ENCODE data around the gene DOLPP1.

The DOLPP1 gene

DNA sequence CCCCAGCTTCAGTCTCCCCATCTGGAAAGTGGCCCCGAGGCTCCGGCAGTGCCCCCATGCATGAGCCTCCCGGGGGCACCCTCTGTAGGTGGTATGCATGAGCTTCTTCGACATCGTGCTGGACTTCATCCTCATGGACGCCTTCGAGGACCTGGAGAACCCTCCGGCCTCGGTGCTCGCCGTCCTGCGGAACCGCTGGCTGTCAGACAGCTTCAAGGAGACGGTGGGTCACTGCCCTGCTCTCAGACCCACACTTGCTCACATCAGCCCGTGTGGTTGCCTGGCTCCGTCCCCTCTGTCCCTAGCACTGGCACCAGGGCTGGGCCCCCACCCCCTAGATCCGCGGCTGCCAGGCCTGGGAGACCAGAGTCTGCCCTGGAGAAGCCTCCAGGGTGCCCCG is 12.8 kb upstream of the DOLPP1 start:
- no peak for DNase-seq

DNA sequence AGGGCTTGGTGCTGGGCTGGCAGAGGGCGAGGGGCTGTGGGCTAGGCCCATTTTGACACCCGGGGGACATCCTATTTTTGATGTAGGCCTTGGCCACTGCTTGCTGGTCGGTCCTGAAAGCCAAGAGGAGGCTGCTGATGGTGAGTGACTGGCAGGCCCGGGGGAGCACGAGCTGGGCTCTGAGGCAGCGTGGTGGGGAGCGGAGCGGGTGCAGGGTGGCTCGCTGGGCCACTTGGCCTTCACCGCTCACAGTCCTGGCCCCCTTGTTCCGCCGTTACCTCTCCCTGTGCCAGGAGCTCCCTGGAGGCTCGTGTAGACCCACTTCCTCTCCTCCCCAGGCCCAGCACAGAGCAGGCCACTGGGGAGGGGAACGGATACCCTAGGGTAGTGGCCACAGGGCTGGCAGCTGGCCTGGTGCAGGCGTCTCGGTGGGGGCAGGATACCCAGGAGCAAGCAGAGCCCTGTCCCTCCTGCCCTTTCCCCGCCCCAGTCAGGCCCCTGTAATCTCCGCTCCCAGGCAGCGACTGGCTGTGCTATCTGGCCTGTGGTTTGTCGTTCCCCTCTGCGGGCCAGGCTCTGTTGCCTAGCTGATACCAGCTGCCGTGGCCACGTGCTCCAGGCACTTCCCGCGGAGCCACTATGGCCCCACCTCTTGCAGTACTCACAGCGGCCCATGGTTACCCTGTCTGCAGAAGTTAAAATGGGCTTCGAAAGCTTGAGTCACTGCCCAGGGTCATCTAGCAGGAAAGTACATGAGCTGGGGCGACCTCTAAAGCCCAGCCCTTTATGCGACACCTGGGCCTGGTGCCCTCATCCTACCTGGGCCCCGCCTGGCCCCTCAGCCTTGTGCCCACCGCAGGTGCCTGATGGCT is 11.7 kb upstream of the DOLPP1 start:
- no peak for DNase-seq

DNA sequence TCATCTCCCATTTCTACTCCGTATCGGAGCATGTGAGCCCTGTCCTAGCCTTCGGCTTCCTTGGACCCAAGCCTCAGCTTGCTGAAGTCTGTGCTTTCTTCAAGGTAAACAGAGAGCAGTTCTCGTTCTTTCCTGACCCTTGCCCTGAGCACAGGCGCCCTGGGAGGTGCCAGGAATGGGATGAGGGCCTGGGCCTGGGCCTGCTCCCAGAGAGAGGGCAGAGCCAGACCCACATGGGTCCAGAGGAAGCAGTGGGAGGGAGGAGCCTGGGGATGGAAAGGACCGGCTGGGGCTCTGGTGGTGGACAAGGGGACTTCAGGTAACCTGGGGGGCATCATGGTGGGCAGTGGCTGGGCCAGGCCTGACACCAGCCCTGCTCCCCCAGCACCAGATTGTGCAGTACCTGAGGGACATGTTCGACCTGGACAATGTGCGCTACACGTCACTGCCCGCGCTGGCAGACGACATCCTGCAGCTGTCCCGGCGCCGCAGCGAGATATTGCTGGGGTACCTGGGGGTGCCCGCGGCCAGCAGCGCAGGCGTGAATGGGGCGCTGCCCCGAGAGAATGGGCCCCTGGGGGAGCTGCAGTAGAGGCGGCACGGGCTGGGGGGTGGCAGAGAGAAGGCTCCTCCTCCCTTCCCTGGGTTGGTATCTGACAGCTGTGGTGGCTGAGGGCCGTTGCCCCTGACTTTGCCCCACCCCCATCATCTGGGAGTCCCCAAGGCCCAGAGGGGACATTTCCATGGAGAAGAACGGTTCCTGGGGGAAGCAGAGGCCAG is 10.9 kb upstream of the DOLPP1 start:
- no peak for DNase-seq

DNA sequence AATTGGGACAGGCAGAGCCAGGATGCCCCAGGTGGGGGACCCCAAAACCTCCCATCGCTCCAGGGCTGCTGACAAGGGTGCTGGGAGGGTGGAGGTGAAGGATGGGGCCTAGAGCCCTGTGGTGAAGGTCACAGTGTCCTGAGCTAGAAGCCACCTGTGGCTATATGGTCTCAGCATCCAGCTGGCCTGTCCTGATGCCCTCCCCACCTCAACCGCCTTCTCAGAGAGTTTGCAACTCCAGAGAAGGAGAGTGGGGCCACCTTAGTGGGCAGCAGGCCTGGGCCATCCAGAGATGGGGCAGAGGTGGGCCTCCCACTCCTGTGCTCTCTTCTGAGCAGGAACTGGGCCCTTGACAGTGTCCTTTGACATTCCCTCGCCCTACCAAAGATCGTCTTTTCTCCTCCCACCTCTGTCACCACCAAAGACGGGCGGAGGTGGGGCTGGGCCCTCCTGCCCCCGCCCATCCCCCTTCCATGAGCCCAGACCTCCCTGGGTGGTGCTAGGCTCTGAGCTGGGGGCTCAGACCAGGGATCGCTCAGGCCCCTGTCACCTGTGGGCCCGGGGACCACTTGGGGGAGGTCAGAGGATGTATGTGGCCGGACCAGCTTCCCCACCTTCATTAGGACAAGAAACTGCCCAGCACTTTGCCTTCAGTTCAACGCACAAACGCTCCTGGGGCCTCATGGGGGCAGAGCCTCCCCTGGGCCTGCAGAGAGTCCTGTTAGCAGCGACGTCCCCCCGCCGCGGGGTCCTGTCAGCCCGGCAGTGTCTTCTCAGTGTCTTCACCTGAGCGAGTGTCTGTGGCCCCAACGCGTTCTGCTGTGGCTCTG is 10.0 kb upstream of the DOLPP1 start:
- DNase-seq, result no peak

DNA sequence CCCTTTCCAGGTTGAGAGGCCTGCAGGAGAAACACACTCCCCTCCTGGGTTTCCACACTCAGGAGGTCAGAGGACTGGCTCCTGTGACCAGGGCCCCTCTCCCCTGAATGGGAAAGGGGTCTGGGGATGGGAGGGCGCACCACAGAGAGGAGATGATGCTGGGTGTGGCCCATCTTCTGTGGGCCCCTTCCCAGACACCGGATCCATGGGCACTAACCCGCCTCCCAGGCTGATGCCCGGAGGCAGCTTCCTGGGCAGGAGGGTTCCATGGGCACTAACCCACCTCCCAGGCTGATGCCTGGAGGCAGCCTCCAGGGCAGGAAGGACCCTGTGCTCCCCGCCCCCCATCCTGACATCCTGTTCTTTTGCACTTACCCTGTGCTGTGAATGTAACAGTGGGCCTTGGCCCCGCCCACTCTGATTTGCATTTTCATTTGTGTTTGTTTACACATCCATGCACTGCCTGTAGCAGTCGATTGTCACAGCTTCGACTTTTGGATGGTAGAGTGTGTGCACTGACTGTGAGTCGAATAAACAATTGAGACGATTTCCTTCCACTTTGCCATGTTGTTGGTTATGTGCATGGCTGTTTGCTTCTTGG is 9.3 kb upstream of the DOLPP1 start:
- DNase-seq, result no peak

DNA sequence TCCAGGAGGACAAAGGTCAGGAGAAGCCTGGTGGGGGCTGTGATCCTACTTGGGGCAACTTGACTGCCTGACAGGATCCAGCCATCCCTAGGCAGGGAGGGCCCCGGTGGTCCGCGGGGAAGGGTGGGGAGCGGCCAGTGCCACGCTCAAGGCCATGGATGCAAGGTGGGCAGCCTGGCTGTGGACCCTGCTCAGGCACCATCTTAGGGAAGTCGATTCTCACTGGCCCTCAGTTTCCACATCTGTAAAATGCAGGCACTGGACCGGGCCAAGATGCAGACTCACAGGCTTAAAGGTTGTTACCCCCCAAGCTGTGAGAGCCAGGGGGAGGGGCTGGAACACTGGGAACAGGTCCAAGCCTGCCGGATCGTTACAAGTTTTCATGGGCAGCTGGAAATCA is 8.7 kb upstream of the DOLPP1 start:
- no peak for DNase-seq

DNA sequence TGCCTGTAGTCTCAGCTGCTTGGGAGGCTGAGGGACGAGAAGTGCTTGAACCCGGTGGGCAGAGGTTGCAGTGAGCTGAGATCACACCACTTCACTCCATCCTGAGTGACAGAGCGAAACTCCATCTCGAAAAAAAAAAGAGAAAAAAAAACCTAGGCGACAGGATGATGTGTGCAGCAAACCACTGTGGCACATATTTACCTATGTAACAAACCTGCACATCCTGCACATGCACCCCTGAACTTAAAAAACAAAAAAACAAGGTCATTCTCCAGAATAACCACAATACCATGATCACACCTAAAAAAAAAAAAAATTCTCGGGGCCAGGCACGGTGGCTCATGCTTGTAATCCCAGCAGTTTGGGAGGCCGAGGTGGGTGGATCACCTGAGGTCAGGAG is 7.5 kb upstream of the DOLPP1 start:
- DNase-seq, result no peak

DNA sequence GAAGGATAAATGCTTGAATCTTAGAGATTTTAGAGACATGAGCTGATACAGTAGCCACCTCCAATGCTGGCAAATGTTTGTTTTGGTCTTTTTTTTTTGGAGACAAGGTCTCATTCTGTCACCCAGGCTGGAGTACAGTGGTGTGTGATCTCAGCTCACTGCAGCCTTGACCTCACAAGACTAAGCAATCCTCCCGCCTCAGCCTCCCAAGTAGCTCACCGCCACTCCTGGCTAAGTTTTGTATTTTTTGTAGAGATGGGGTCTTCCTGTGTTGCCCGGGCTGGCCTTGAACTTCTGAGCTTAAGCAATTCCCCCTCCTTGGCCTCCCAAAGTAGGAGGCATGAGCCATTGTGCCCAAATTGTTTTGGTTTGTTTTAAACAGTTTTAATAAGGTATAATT is 6.8 kb upstream of the DOLPP1 start:
- no peak for DNase-seq

DNA sequence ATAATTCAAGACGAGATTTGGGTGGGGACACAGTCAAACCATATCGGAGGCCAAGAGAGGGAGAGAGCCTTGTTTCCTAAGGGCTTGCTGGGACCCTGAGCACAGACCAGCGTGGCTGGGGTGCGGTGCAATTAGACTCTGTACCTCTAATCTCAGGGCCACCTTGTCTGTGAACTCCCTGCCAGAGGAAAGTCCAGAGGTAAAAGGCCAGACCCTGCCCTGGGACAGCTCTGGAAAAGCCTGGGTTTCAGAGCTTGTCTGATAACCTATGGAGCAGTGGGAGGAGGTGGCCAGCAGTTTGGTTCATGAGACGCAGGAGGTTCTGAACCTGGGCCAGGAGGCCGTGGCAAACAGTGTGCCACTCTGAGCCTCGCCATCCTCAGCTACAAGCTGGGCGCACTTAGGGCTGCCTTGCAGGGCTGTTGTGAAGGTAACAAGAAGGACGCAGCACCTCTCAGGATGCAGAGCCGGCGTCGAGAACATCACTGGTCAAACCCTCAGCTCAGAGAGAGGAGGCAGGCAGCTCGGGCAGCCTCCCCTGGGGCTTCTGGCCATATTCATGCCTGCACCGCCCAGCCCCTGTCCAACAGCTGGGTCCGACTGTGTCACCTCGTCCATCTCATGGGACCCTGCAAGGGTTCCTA is 4.8 kb upstream of the DOLPP1 start:
- DNase-seq, result no peak

DNA sequence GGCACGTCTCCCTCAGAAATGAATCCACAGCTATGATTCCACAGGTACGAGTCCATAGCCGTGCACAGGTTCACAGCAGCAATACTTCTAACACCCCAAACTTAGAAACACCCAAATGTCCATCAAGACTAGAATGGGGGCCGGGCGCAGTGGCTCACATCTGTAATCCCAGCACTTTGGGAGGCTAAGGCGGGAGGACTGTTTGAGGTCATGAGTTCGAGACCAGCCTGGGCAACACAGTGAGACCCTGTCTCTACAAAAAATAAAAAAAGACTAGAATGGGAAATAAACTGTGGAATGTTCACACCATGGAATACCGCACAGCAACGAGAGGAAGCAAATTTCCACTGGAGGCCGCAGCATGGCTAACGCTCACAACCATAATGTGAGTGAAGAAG is 4.3 kb upstream of the DOLPP1 start:
- no peak for DNase-seq

DNA sequence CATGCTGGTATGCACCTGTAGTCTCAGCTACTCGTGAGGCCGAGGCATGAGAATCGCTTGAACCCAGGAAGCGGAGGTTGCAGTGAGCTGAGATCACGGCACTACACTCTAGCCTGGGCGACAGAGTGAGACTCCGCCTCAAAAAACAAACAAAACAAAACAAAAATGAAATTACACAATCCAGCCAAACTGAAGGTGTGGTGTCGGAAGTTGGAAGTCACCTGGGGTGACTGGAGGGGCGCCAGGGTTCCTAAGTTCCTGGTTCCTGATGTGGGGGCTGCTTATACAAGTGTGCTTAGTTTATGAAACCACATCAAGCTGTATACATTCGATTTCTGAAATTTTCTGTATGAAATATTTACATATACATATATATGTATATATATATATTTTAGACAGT is 3.7 kb upstream of the DOLPP1 start:
- DNase-seq, result no peak

DNA sequence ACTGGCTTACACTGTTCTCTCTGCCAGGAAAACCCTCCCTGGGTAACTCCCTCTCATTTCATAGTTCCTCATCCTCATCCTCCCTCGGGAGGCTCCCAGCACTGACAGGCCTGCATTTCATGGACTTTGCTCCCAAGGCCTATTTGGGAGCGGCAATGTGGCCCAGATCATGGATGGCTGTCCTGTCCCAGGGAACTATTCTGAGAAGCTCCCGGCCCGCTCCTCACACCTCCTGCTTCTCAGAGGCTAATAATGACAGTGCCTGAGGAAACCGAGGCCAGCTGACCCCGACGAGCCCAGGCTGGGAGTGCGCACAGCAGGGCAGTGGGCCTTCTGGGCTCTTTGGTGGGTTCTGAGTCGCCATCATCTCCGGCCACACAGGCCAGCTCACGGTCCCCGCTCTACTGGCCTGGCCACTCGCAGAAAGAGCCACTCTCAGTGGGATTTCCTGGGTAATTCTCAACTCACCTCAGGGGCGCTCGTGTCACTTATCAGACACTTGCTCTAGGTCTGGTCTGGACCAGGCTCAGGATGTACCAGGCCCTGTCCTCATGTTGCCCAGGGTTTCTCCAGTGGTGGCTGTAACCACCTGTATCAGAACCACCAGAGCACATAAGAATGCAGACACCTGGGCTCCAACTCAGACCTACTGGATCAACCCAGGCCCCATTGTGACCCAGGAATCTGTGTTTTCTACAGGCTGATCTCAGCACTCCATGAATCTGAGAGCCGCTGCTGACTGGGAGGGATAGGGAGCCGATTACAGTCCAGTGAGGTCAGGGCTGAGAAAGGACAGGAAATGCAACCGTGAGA is 2.0 kb upstream of the DOLPP1 start:
- DNase-seq, result no peak

DNA sequence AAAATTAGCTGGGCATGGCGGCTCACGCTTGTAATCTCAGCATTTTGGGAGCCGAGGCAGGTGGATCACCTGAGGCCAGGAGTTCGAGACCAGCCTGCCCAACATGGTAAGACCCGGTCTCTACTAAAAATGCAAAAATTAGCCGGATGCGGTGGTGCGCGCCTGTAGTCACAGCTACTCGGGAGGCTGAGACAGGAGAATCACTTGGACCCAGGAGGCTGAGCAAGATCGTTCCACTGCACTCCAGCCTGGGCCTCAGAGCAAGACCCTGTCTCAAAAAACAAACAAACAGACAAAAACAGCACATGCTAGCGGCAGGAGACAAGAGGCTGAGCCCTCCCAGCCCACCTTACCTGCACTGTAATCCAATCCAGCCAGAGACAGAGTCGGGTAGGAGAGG is 1.1 kb upstream of the DOLPP1 start:
- no peak for DNase-seq

DNA sequence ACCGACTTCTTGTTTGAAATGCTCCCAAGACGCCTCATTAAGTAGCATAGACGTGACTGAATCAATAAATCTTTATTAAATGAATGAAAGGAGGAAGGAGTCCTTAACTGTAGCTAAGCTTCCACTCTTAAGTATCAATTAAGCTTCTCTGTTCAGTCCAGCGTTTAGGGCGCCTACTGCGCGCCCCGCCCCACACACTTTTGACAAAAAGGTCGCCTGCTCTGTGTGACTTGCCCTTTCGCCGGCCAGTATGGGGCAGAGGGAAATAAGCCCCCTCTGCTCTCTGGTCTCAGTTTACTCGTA is 662 bp upstream of the DOLPP1 start:
- no peak for DNase-seq

DNA sequence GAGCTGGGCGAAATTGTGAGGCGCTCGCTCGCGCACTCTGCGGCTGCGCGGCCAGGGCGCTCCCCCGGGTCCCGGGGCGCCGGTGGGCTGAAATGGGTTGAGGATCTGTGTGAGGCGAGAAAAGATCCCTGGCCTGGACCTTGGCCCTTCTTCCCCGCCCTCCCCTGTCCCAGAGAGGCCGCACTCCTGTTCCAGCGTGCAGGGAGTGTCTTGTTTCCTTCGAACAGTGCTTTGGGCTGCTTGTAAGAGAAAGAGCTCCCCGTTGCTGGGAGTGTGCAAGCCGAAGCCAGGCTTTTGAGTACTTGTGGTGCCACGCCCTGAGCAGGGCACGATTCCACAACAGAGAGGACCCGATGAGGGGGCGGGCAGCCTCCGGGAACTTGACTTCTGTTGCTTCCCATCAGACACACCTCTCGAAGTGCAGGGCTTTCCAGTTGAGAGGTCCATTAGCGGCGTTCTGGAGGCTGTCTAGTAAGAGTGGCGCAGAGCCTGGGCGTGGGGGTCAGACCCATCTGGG is 535 bp downstream of the DOLPP1 start:
- no peak for DNase-seq

DNA sequence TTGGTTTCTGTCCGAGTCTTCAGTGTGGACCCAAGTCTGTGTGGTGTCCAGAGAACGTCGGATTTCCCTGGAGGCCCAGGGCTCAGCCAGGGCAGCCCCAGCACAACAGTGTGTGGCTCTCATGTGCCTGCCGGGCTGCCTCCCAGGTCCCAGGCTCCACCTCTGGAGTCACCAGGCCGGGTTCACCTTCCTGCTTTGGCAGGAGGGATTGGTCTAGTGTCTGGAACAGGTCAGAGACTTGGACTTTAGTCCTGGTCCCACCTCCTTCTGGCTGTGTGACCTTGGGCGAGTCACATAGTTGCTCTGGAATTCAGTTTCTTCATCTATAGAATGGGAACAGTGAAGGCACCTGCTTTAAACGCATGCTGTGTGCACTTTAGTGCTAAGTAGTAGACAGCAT is 3.2 kb downstream of the DOLPP1 start:
- no peak for DNase-seq

DNA sequence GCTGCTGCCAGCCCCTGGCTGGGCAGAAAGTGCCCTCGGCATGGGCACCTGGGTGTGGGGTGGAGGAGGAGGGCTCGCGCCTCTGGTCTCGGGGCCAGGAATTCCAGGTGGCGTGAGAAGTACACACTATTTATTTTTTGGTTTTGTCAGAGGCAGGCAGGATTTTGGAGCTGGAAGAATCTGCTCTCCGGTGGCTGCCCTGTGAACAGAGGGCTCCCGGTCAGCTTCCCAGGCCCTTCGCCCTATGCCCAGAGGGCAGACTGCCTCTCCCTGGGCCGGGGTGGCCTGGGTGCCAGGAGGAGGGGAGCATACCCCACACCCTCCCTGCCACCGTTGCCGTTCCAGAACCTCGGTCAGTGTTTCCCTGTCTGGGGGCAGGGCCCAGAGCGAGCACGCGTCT is 8.3 kb downstream of the DOLPP1 start:
- no peak for DNase-seq

DNA sequence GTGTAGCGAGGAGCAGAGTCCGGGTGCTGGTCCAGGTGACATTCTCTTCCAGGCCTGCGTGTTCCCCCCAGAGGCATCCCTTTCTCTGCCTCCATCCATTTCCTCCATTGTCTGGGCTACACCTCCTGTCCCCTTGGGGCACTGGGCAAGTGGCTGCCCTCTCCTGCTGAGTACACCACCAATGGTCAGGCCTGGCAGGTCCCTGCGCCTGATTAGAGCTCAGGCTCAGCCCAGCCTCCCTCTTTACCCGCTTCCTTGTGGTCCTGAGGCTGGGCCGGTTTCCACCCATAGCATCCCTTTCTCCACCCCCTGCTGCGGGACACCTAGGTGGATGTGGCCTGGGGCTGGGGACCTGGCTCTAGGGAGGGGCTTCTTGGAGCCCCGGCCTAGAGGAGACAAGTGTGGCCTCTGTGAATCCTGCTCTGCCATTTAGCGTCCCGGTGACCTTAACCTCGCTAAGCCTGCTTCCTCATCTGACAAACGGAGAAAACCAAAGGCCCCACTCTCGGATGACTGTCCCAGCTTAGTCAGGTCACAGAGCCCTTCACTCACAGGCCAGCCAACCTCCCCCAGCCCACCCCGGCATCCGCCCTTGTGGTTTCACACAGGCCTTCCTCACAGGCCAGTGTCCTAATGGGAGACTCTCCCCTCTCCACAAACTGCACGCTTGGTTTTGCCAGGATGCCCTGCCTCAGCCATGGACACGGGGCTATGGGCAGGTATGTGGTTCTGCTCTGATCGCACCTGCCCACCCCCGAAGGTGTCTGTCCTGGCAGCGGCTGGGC is 12.9 kb downstream of the DOLPP1 start:
- no peak for DNase-seq

DNA sequence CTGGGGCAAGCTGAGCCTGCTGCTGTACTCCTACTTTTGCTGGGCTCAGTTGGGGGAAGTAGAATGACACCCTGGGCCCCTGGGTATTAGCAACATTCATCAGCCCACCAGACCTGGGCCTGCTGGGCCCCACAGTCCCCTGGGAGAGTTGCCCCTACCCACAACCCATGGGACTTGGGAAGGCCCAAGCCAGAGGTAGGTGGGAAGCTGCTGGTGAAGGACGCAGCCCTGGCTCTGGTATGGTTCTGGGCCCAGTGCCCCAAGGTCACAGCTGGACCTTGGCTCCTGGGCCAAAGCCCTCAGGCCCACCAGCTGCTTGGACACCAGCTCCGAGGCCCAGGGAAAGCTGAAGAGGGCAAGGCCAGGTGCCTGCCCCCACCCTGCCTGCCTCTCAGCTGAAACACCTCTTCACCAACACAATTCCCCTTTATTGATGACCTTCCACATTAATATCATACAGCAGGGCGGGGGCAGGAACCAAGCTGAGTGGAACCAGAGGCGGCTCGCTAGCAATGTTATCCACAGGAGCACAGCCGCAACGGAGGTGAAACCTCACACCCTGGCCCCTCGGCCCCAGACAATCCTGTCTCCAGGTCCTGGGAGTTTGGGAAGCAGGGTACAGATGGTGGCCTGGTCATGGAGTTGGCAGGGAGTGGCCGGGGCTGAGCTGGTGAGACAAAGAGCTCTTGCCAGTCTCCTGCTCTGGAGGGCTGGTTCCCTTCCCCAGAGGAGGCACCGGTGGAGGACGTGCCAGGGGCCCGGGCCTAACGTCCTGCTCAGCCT is 13.7 kb downstream of the DOLPP1 start:
- no peak for DNase-seq

DNA sequence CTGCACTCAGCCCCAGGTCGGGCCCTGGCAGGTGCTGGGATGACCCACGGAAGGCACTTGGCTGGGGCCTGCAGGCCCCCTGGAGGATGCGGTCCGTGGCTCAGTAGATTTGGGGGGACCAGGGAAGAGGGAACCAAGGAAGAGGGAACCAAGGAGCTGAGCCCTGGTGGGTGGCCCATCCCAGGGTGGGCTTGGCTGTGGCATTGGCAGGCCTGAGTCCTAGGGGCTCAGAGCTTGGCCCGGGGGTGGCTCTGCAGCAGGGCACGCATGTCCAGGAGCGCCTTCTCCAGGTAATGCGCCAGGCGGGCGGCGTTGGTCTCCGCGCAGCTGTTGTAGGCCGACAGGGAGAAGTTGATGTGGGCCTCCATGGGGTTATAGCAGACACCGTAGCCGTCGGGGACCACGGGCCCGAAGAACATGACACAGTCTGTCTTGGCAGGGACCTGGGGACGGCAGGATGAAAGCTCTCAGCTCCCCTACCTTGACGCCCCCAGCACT is 14.3 kb downstream of the DOLPP1 start:
- DNase-seq, result no peak
